ENCODE data around the gene CYP4F8.

- TF ChIP-seq, protein P1, sequence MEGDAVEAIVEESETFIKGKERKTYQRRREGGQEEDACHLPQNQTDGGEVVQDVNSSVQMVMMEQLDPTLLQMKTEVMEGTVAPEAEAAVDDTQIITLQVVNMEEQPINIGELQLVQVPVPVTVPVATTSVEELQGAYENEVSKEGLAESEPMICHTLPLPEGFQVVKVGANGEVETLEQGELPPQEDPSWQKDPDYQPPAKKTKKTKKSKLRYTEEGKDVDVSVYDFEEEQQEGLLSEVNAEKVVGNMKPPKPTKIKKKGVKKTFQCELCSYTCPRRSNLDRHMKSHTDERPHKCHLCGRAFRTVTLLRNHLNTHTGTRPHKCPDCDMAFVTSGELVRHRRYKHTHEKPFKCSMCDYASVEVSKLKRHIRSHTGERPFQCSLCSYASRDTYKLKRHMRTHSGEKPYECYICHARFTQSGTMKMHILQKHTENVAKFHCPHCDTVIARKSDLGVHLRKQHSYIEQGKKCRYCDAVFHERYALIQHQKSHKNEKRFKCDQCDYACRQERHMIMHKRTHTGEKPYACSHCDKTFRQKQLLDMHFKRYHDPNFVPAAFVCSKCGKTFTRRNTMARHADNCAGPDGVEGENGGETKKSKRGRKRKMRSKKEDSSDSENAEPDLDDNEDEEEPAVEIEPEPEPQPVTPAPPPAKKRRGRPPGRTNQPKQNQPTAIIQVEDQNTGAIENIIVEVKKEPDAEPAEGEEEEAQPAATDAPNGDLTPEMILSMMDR (IDR thresholded peaks at IDR 0.05; ENCODE audit: insufficient read depth, low read length) = no peak
- TF ChIP-seq POLR2AphosphoS5 (IDR thresholded peaks at IDR 0.05; ENCODE audit: low read depth) (no peak), GABPA (IDR thresholded peaks at IDR 0.05; ENCODE audit: low read depth) (no peak)
- TF ChIP-seq, protein P2, sequence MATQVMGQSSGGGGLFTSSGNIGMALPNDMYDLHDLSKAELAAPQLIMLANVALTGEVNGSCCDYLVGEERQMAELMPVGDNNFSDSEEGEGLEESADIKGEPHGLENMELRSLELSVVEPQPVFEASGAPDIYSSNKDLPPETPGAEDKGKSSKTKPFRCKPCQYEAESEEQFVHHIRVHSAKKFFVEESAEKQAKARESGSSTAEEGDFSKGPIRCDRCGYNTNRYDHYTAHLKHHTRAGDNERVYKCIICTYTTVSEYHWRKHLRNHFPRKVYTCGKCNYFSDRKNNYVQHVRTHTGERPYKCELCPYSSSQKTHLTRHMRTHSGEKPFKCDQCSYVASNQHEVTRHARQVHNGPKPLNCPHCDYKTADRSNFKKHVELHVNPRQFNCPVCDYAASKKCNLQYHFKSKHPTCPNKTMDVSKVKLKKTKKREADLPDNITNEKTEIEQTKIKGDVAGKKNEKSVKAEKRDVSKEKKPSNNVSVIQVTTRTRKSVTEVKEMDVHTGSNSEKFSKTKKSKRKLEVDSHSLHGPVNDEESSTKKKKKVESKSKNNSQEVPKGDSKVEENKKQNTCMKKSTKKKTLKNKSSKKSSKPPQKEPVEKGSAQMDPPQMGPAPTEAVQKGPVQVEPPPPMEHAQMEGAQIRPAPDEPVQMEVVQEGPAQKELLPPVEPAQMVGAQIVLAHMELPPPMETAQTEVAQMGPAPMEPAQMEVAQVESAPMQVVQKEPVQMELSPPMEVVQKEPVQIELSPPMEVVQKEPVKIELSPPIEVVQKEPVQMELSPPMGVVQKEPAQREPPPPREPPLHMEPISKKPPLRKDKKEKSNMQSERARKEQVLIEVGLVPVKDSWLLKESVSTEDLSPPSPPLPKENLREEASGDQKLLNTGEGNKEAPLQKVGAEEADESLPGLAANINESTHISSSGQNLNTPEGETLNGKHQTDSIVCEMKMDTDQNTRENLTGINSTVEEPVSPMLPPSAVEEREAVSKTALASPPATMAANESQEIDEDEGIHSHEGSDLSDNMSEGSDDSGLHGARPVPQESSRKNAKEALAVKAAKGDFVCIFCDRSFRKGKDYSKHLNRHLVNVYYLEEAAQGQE (IDR thresholded peaks at IDR 0.05; ENCODE audit: insufficient replicate concordance, low read depth) = no peak
Observed at GRCh38 chr19:15584095-15584494, 30.9 kb upstream of the CYP4F8 start.

Measured in HL-60 (cell line).